KOPT-K1 (cell line): ENCODE results near the gene MAN1A1.

Experiments
- H3K27ac ChIP-seq: fragments of 200-600 bp; sonication (generic); 2 replicates; pipeline ENCODE4 v1.5.1; 2016; ENCODE audit warnings: antibody characterized with exemption, mild to moderate bottlenecking, low read depth, low read length; ENCODE audit not compliant: poor library complexity, severe bottlenecking
- H3K36me3 ChIP-seq: fragments of 200-600 bp; sonication (generic); 2 replicates; pipeline ENCODE4 v1.5.1; 2017; ENCODE audit warnings: antibody characterized with exemption, mild to moderate bottlenecking, low read length, moderate library complexity; ENCODE audit not compliant: insufficient read depth
- H3K9me3 ChIP-seq: fragments of 200-600 bp; sonication (generic); 2 replicates; pipeline ENCODE4 v1.5.1; 2017; ENCODE audit warnings: antibody characterized with exemption, low read length, mild to moderate bottlenecking; ENCODE audit not compliant: insufficient read depth, poor library complexity, severe bottlenecking

MAN1A1 gene

GRCh38 chr6:119337762-119338161 is 11.8 kb downstream of the MAN1A1 start:
- H3K27ac ChIP-seq, result no peak overlapping the region
- H3K36me3 ChIP-seq, result peaks cover 51% of the 10 kb centered on the region
- H3K9me3 ChIP-seq, result no peaks in the 10 kb centered on the region

GRCh38 chr6:119337252-119337651 is 12.3 kb downstream of the MAN1A1 start:
- Histone ChIP-seq H3K27ac (no peak overlapping the region), H3K36me3 (peaks cover 46% of the 10 kb centered on the region), H3K9me3 (no peaks in the 10 kb centered on the region)

GRCh38 chr6:119334535-119335264 is 14.9 kb downstream of the MAN1A1 start:
- no peak overlapping the region for H3K27ac ChIP-seq
- H3K36me3 ChIP-seq, result peaks cover 24% of the 10 kb centered on the region
- H3K9me3 ChIP-seq, result no peaks in the 10 kb centered on the region

GRCh38 chr6:119333707-119334295 is 15.8 kb downstream of the MAN1A1 start:
- no peaks in the 10 kb centered on the region for H3K9me3 ChIP-seq
- peaks cover 17% of the 10 kb centered on the region for H3K36me3 ChIP-seq
- H3K27ac ChIP-seq, result no peak overlapping the region

GRCh38 chr6:119333063-119333609 is 16.4 kb downstream of the MAN1A1 start:
- Histone ChIP-seq H3K27ac (peak overlapping the region; percentile 73), H3K9me3 (no peaks in the 10 kb centered on the region), H3K36me3 (peaks cover 14% of the 10 kb centered on the region)

- H3K27ac ChIP-seq, result peak overlapping the region; percentile 73
- no peaks in the 10 kb centered on the region for H3K9me3 ChIP-seq
- H3K36me3 ChIP-seq, result peaks cover 10% of the 10 kb centered on the region
Observed at GRCh38 chr6:119331663-119332286, 17.8 kb downstream of the MAN1A1 start.

GRCh38 chr6:119330520-119331113 is 18.9 kb downstream of the MAN1A1 start:
- Histone ChIP-seq H3K9me3 (no peaks in the 10 kb centered on the region), H3K36me3 (peaks cover 11% of the 10 kb centered on the region; the same call in 1 of the 2 replicates), H3K27ac (peak overlapping the region; percentile 73)

GRCh38 chr6:119329794-119330180 is 19.8 kb downstream of the MAN1A1 start:
- Histone ChIP-seq H3K9me3 (no peaks in the 10 kb centered on the region), H3K36me3 (peaks cover 12% of the 10 kb centered on the region; the same call in 1 of the 2 replicates), H3K27ac (peak overlapping the region; percentile 73)

GRCh38 chr6:119328892-119329793 is 20.4 kb downstream of the MAN1A1 start:
- peaks cover 12% of the 10 kb centered on the region; the same call in 1 of the 2 replicates for H3K36me3 ChIP-seq
- no peaks in the 10 kb centered on the region for H3K9me3 ChIP-seq
- peak overlapping the region; percentile 73 for H3K27ac ChIP-seq

- Histone ChIP-seq H3K27ac (peak overlapping the region; percentile 28), H3K9me3 (no peaks in the 10 kb centered on the region), H3K36me3 (peaks cover 12% of the 10 kb centered on the region; the same call in 1 of the 2 replicates)
Observed at GRCh38 chr6:119328254-119328653, 21.3 kb downstream of the MAN1A1 start.

GRCh38 chr6:119327810-119328209 is 21.8 kb downstream of the MAN1A1 start:
- H3K9me3 ChIP-seq, result no peaks in the 10 kb centered on the region
- H3K27ac ChIP-seq, result peak overlapping the region; percentile 28
- H3K36me3 ChIP-seq, result peaks cover 12% of the 10 kb centered on the region; the same call in 1 of the 2 replicates

- Histone ChIP-seq H3K27ac (no peak overlapping the region), H3K9me3 (no peaks in the 10 kb centered on the region), H3K36me3 (peaks cover 12% of the 10 kb centered on the region; the same call in 1 of the 2 replicates)
Observed at GRCh38 chr6:119326291-119327005, 23.1 kb downstream of the MAN1A1 start.

- no peak overlapping the region for H3K27ac ChIP-seq
- H3K36me3 ChIP-seq, result peaks cover 12% of the 10 kb centered on the region; the same call in 1 of the 2 replicates
- no peaks in the 10 kb centered on the region for H3K9me3 ChIP-seq
Observed at GRCh38 chr6:119325559-119326265, 23.8 kb downstream of the MAN1A1 start.
